NCI-H226 (cell line): ENCODE results near the gene PARD3.
"Not testable (repeated sequence)": the region's sequence is repeated elsewhere in the genome, so short reads cannot be mapped to it uniquely, and the experiment has no call there.

ENCODE experiments used
- DNase-seq: peaks from one replicate; pipeline ENCODE4 v3.0.0-alpha.2; 2015

The PARD3 gene

GRCh38 chr10:34078745-34079470, 736.2 kb downstream of the PARD3 start:
- no peak for DNase-seq

- DNase-seq, result no peak
These were observed 736.9 kb downstream of the PARD3 start for GRCh38 chr10:34078017-34078744.

GRCh38 chr10:34076443-34076842, 738.7 kb downstream of the PARD3 start:
- DNase-seq, result no peak

- no peak for DNase-seq
These were observed 739.7 kb downstream of the PARD3 start for GRCh38 chr10:34075254-34075926.

GRCh38 chr10:34074051-34074450, 741.0 kb downstream of the PARD3 start:
- DNase-seq, result no peak

- DNase-seq, result not testable (repeated sequence)
These were observed 747.4 kb downstream of the PARD3 start for GRCh38 chr10:34067741-34068140.

GRCh38 chr10:34063592-34063991, 751.5 kb downstream of the PARD3 start:
- DNase-seq, result no peak

GRCh38 chr10:34061841-34062240, 753.3 kb downstream of the PARD3 start:
- no peak for DNase-seq
